Activated naive CD4-positive, alpha-beta T cell treated with anti-CD3 and anti-CD28 coated beads, Interleukin-2, amount 10 ng/mL, durations not matched to agents 7 days and 5 days (primary cell): ENCODE data around the gene JARID2.
"Not testable (repeated sequence)": the region's sequence is repeated elsewhere in the genome, so short reads cannot be mapped to it uniquely, and the experiment has no call there.

Source experiments
- CTCF ChIA-PET: fragments of 350-600 bp; sonication (Branson Sonifier 250); formaldehyde crosslinking; loops from one replicate; lab custom pipeline; 2021; ENCODE audit warnings: antibody characterized with exemption; lab: Charles Lee
- DNase-seq: peaks from one replicate; pipeline ENCODE4 v3.0.0-alpha.2; 2020
- H3K27ac Mint-ChIP-seq: one replicate; pipeline ENCODE4 v1.8.0; 2021; ENCODE audit warnings: mild to moderate bottlenecking, moderate library complexity, mixed read lengths
- H3K27me3 Mint-ChIP-seq: one replicate; pipeline ENCODE4 v1.8.0; 2021; ENCODE audit warnings: mild to moderate bottlenecking, mixed read lengths
- H3K36me3 Mint-ChIP-seq: one replicate; pipeline ENCODE4 v1.8.0; 2021; ENCODE audit warnings: mixed read lengths
- H3K4me1 Mint-ChIP-seq: one replicate; pipeline ENCODE4 v1.8.0; 2021; ENCODE audit warnings: mixed read lengths
- H3K4me3 Mint-ChIP-seq: one replicate; pipeline ENCODE4 v1.8.0; 2021; ENCODE audit warnings: mild to moderate bottlenecking, moderate library complexity, mixed read lengths
- H3K9me3 Mint-ChIP-seq: one replicate; pipeline ENCODE4 v1.8.0; 2021; ENCODE audit warnings: mixed read lengths

The JARID2 gene

DNA sequence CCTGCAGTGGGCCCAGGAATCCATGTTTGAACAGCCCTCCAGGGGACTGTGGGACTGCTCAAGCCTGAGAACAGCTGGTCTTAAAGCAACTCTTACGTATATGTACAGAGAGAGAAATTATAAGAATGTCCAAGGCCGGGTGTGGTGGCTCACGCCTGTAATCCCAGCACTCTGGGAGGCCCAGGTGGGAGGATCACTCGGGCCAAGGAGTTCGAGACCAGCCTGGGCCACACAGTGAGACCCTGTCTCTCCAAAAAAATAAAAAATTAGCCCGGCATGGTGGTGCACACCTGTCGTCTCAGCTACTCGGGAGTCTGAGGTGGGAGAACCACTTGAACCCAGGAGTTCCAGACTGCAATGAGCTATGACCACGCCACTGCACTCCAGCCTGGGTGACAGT, 283.0 kb downstream of the JARID2 start:
- Mint-ChIP-seq H3K27ac (no peak overlapping the region), H3K36me3 (peaks cover 62% of the 10 kb centered on the region), H3K4me1 (peaks cover 21% of the 10 kb centered on the region), H3K9me3 (no peaks in the 10 kb centered on the region), H3K4me3 (no peak overlapping the region), H3K27me3 (no peaks in the 10 kb centered on the region)
- CTCF ChIA-PET, result no interaction called here
- DNase-seq, result no peak

DNA sequence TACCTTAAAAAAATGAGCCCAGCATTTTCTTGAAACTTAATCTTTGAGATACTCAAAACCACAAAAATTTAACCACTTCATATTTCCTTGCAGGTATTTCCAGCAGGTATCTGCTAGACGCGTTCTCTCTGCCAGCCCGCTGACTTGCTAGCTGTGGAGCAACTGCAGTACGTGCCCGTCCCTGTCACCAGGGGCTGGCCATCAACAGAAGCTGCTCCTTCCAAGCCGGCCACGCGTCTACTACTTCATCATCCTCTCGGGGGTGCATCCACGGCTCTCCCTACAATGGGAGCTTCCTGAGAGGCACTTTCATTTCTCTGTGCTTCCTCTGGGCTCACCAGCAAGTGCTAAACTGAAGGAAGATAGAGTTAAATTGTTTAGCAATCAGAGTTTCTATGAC, 284.5 kb downstream of the JARID2 start:
- no peaks in the 10 kb centered on the region for H3K27me3 Mint-ChIP-seq
- H3K4me1 Mint-ChIP-seq, result peaks cover 21% of the 10 kb centered on the region
- no peaks in the 10 kb centered on the region for H3K9me3 Mint-ChIP-seq
- H3K27ac Mint-ChIP-seq, result no peak overlapping the region
- DNase-seq, result no peak
- peaks cover 49% of the 10 kb centered on the region for H3K36me3 Mint-ChIP-seq
- CTCF ChIA-PET, result no interaction called here
- no peak overlapping the region for H3K4me3 Mint-ChIP-seq

DNA sequence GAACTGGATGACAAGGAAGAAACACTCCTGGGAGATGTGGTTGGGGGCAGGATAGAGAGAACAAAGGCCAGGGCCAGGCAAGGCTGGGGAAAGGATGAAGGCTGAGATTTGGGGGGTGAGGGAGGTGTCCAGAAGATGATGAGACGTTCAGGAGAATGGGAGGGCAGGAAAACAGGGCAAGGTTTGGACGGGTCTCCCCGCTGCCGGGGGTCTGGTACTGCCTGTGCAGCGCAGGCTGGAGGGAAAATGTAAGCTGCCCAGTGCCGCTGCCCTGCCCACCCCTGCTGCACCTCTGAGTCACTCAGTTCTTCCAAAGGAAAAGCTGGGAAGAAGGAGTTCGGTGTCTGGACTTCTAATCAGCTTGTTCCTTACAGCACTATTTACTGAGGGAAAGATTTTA, 286.1 kb downstream of the JARID2 start:
- peaks cover 36% of the 10 kb centered on the region for H3K36me3 Mint-ChIP-seq
- peaks cover 14% of the 10 kb centered on the region for H3K4me1 Mint-ChIP-seq
- no peak overlapping the region for H3K4me3 Mint-ChIP-seq
- no peak for DNase-seq
- H3K27me3 Mint-ChIP-seq, result no peaks in the 10 kb centered on the region
- CTCF ChIA-PET, result no interaction called here
- no peaks in the 10 kb centered on the region for H3K9me3 Mint-ChIP-seq
- no peak overlapping the region for H3K27ac Mint-ChIP-seq

DNA sequence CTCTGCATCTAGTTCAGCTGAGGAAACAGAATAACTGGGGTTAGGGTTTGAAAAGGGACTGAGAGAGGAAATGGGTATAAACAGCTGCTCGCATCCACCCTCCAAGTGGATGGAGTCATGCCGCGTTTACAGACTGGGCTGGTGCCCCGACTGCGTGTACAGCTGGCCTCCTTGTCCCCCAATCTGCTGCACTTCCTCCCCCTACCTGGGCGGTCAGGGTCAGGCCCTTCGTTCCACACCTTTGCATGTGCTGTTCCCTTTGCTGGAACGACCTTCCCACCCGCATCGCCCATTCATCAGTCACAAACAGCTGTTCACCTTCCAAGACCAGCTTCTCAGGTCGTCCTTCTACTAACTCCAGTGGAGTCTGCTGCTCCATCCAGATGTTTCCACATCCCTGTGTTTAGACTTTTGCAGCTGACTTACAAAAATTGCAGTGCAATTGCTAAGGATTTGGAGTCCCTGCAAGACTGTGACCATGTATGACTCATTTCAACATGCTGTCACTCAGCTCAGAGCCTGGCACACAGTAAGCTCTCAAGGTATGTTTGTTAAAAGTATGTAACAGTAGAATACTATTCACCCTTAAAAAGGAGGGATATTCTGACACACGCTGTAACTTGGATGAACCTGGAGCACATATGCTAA, 287.6 kb downstream of the JARID2 start:
- Mint-ChIP-seq H3K9me3 (no peaks in the 10 kb centered on the region), H3K4me1 (peaks cover 14% of the 10 kb centered on the region), H3K27ac (no peak overlapping the region)

DNA sequence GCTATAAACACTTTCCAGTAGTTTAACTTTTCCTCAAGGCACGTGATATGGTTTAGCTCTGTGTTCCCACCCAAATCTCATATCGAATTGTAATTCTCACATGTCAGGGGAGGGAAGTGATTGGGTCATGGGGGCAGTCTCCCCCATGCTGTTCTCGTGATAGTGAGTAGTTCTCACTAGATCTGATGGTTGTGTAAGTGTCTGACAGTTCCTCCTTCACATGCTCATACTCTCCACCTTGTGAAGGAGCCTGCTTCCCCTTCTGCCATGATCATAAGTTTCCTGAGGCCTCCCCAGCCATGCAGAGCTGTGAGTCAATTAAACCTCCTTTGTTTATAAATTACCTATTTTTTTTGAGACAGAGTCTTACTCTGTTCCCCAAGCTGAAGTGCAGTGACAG, 289.1 kb downstream of the JARID2 start:
- Mint-ChIP-seq H3K27ac (no peak overlapping the region), H3K27me3 (no peaks in the 10 kb centered on the region), H3K9me3 (no peaks in the 10 kb centered on the region), H3K4me1 (peaks cover 13% of the 10 kb centered on the region), H3K36me3 (peaks cover 18% of the 10 kb centered on the region), H3K4me3 (no peak overlapping the region)
- CTCF ChIA-PET, result no interaction called here
- DNase-seq, result no peak

More for the DNA sequence above, 287.6 kb downstream of the JARID2 start:
- H3K27me3 Mint-ChIP-seq, result no peaks in the 10 kb centered on the region
- peaks cover 26% of the 10 kb centered on the region for H3K36me3 Mint-ChIP-seq
- CTCF ChIA-PET, result no interaction called here
- H3K4me3 Mint-ChIP-seq, result no peak overlapping the region
- DNase-seq, result no peak

DNA sequence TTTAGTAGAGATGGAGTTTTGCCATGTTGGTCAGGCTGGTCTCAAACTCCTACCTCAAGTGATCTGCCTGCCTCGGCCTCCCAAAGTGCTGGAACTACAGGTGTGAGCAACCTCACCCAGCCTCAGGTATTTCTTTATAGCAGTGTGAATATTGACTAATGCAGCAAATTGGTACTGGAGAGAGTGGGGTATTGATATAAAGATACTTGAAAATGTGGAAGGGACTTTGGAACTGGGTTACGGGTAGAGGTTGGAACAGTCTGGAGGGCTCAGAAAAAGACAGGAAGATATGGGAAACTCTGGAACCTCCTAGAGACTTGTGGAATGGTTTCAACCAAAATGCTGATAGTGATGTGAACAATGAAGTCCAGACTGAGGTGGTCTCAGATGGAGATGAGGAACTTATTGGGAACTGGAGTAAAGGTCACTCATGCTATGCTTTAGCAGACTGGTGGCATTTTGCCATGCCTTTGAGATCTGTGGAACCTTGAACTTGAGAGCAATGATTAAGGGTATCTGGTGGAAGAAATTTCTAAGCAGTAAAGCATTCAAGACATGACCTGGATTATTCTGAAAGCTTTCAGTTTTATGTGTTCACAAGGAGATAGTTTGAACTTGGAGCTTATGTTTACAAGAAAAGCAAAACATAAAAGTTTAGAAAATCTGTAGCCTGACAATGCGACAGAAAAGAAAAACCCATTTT, 289.8 kb downstream of the JARID2 start:
- Mint-ChIP-seq H3K27ac (no peak overlapping the region), H3K36me3 (peaks cover 13% of the 10 kb centered on the region), H3K9me3 (no peaks in the 10 kb centered on the region), H3K27me3 (no peaks in the 10 kb centered on the region), H3K4me3 (no peak overlapping the region), H3K4me1 (peaks cover 6% of the 10 kb centered on the region)
- no peak for DNase-seq
- CTCF ChIA-PET, result no interaction called here

DNA sequence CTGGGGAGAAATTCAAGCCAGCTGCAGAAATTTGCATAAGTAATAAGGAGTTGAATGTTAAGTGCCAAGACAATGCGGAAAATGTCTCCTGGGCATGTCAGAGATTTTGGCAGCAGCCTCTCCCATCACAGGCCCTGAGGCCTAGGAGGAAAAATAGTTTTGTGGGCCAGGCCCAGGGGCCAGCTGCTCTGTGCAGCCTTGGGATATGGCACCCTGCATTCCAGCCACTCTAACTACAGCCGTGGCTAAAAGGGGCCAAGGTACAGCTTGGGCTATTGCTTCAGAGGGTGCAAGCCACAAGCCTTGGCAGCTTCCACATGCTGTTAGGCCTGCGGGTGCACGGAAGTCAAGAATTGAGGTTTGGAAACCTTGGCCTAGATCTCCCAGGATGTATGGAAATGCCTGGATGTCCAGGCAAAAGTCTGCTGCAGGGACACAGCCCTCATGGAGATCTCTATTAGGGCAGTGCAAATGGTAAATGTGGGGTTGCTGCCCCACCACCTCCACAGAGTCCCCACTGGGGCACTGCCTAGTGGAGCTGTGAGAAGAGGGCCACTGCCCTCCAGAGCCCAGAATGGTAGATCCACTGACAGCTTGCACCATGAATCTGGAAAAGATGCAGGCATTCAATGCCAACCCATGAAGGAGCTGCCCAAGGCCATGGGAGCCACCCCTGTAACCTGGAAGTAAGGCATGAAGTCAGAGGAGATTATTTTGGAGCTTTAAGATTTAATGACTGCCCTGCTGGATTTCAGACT, 290.5 kb downstream of the JARID2 start:
- H3K27me3 Mint-ChIP-seq, result no peaks in the 10 kb centered on the region
- no peak overlapping the region for H3K27ac Mint-ChIP-seq
- DNase-seq, result no peak
- CTCF ChIA-PET, result no interaction called here
- H3K36me3 Mint-ChIP-seq, result peaks cover 6% of the 10 kb centered on the region
- H3K9me3 Mint-ChIP-seq, result no peaks in the 10 kb centered on the region
- H3K4me3 Mint-ChIP-seq, result no peak overlapping the region
- H3K4me1 Mint-ChIP-seq, result no peaks in the 10 kb centered on the region

DNA sequence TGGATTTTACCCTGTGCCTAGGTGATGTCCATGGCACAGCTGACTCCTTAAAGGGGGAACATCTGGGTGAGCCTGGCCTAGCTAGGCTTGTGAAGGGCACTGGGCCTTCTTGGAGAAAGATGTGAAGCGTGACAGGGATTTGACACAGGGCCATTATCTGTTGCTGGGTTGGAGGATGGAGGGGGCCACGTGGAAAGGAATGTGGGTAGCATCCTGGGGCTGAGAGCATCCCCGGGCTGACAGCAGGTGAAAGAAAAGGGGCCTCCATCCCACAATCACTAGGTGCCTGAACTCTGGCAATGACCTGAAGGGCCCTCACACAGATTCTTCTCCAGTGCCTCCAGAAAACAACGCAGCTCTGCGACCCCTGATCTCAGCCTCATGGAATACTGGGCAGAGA, 292.2 kb downstream of the JARID2 start:
- no peak for DNase-seq
- Mint-ChIP-seq H3K9me3 (no peaks in the 10 kb centered on the region), H3K27ac (no peak overlapping the region), H3K36me3 (no peaks in the 10 kb centered on the region), H3K27me3 (no peaks in the 10 kb centered on the region), H3K4me1 (no peaks in the 10 kb centered on the region), H3K4me3 (no peak overlapping the region)
- CTCF ChIA-PET, result no interaction called here

DNA sequence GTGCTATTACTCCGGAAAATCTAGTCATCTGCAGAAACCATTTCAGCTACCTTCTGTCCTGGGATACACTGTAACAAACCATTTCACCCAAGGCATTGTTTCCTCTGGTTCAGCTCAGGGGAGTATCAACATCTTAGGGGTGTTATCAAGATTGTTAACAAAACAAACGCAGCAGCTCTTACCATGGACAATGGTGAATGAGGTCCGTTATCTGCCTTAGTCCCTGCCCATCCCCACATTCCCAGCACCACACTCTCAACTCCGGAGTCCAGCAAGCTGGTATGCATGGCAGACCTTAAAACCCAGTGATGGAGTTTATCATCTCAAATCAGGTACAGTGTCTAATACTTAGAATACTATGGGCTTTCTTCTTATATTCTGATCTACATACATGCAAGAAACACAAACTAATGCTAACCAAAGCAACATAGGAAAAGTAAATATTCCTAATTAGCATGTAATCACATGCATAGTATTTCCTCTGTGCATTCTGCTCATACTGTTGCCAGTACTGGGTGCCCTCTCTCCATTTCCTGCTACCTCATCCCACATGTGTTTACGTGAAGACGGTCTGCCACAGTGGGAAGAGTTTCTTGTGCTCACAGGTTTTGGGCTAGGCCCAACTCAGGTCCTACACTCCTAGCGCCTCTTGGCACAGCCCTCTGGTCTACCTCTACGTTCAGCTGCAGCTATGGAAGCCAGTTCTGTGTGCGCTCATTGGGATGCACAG, 293.1 kb downstream of the JARID2 start:
- peaks cover 5% of the 10 kb centered on the region for H3K9me3 Mint-ChIP-seq
- no peak overlapping the region for H3K27ac Mint-ChIP-seq
- no peak for DNase-seq
- H3K27me3 Mint-ChIP-seq, result no peaks in the 10 kb centered on the region
- CTCF ChIA-PET, result no interaction called here
- no peak overlapping the region for H3K4me3 Mint-ChIP-seq
- no peaks in the 10 kb centered on the region for H3K4me1 Mint-ChIP-seq
- H3K36me3 Mint-ChIP-seq, result peaks cover 5% of the 10 kb centered on the region

DNA sequence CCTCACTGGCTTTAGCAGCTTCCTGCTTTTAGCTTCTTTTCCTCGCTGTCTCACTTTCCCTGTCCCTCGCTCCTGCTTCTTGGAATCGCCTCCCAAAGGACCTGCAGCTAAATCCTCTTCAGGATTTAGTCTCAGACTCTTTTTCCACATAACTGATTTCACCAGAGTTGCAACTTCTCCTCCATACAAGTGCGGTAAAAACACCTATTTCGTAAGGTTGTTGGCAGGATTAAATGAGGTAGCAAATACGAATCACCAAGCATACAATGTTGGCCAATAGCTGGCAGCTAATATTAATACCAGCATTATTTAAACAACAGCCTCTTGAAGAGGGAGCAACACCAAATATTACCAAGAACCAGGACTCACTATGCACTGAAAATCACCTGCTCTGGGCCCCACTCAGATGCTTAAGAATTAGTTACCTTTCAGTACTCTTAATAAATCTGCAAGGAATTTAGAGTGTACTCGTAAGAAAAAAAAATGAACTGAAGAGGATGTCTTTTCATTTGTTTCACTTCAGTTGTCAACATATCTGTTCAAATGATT, 293.9 kb downstream of the JARID2 start:
- Mint-ChIP-seq H3K9me3 (peaks cover 6% of the 10 kb centered on the region), H3K27me3 (no peaks in the 10 kb centered on the region), H3K4me1 (no peaks in the 10 kb centered on the region), H3K36me3 (peaks cover 5% of the 10 kb centered on the region), H3K4me3 (no peak overlapping the region), H3K27ac (no peak overlapping the region)
- CTCF ChIA-PET, result no interaction called here
- no peak for DNase-seq

DNA sequence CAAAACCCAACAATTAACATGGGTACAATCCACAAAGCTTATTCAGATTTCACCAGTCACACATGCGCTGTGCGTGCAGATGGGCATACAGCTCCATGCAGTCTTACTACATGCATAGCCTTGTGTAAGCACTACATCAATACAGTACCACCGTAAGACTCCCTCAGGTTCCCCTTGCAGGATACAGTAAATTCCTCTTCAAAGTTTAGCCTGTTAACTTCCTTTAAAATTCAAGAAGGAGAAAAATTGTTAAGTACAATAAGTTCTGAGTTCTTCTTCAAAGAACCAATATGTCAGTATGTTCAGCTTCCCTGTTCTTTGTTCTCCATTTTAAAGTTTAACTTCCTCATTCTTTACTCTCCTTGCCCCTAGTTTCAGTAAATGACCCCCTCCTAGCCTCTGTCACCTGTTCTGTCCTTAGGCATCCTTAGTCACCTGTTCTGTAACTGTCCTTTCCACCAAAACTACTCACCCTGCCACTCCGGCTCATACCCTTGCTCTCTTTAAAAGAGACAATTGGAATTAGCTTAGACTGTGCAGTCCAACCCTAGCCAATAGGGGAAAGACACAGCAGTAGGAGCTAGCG, 297.6 kb downstream of the JARID2 start:
- CTCF ChIA-PET, result not testable (repeated sequence)

DNA sequence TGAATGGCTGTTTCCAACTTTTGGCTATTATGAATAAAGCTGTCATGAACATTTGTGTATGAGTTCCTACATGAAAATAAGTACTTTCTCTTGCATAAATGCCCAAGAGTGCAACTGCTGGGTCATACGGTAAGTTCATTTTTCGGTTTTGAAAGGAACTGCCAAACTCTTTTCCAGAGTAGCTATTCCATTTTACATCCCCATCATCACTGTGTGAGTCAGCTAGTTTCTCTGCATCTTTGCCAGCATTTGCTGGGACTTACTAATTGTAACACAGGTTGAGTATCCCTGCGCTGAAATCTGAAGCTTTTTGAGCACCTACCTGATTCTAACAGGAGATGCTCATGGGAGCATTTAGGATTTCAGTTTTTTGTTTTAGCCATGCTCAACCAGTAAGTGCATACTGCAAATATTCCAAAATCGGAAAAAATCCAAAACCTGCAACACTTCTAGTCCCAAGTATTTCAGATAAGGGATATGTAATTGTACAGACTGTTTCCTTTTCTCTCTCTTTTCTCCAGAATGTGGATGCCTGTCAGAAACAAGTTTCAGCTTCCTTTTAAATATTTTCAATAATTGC, 298.5 kb downstream of the JARID2 start:
- CTCF ChIA-PET, result no interaction called here
- H3K4me1 Mint-ChIP-seq, result no peaks in the 10 kb centered on the region
- H3K36me3 Mint-ChIP-seq, result peaks cover 5% of the 10 kb centered on the region
- H3K27ac Mint-ChIP-seq, result no peak overlapping the region
- H3K9me3 Mint-ChIP-seq, result peaks cover 6% of the 10 kb centered on the region
- DNase-seq, result no peak
- H3K27me3 Mint-ChIP-seq, result no peaks in the 10 kb centered on the region
- H3K4me3 Mint-ChIP-seq, result no peak overlapping the region

More for the DNA sequence above, 297.6 kb downstream of the JARID2 start:
- not testable (repeated sequence) for H3K4me1 Mint-ChIP-seq, H3K27ac Mint-ChIP-seq, H3K9me3 Mint-ChIP-seq, H3K4me3 Mint-ChIP-seq, DNase-seq, H3K27me3 Mint-ChIP-seq, H3K36me3 Mint-ChIP-seq

DNA sequence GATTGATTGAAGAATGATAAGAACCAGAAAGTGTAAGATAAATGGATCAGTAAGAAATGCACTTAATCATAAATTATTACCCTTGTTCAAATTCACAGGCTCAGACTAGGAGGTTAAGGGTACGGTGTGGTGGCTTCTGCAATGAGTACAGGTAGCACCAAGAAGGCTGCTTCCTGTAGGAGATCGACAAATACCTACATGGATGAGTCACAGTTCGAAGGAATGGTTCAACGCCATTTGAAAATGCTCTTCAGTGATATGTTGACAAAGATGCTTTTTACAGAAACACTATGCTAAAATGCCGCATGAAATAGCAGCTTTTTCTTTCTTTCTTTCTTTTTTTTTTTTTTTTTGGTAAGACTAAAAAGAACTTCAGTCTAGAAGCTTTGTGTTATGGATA, 300.7 kb downstream of the JARID2 start:
- CTCF ChIA-PET, result no interaction called here
- Mint-ChIP-seq H3K36me3 (peaks cover 5% of the 10 kb centered on the region), H3K4me1 (no peaks in the 10 kb centered on the region), H3K4me3 (no peak overlapping the region), H3K27me3 (no peaks in the 10 kb centered on the region), H3K27ac (no peak overlapping the region), H3K9me3 (peaks cover 6% of the 10 kb centered on the region)
- DNase-seq, result no peak
